OCI-M2 (cell line): ENCODE measurements around the gene REV1.
"Not testable (repeated sequence)": the region's sequence is repeated elsewhere in the genome, so short reads cannot be mapped to it uniquely, and the experiment has no call there.

Experiments used
- DNase-seq: peaks from one replicate; lab custom pipeline; 2025; ENCODE audit not compliant: unreplicated experiment; lab: John Stamatoyannopoulos, UW

REV1 gene

GRCh38 chr2:99487906-99488305 lies 1.9 kb downstream of the REV1 start:
- DNase-seq = no peak

GRCh38 chr2:99485824-99486223 lies 4.0 kb downstream of the REV1 start:
- no peak for DNase-seq

GRCh38 chr2:99485411-99485810 lies 4.4 kb downstream of the REV1 start:
- DNase-seq = no peak

GRCh38 chr2:99484205-99484604 lies 5.6 kb downstream of the REV1 start:
- DNase-seq = no peak

GRCh38 chr2:99481941-99482340 lies 7.9 kb downstream of the REV1 start:
- no peak for DNase-seq

GRCh38 chr2:99481527-99481926 lies 8.3 kb downstream of the REV1 start:
- DNase-seq = no peak

GRCh38 chr2:99480390-99480789 lies 9.4 kb downstream of the REV1 start:
- DNase-seq = no peak

- no peak for DNase-seq
These were observed 11.2 kb downstream of the REV1 start for GRCh38 chr2:99478632-99479031.

- DNase-seq = no peak
These were observed 12.8 kb downstream of the REV1 start for GRCh38 chr2:99477054-99477453.

GRCh38 chr2:99476629-99477028 lies 13.2 kb downstream of the REV1 start:
- no peak for DNase-seq

- not testable (repeated sequence) for DNase-seq
These were observed 14.7 kb downstream of the REV1 start for GRCh38 chr2:99475095-99475494.

- no peak for DNase-seq
These were observed 16.2 kb downstream of the REV1 start for GRCh38 chr2:99473518-99474083.

GRCh38 chr2:99472600-99472960 lies 17.2 kb downstream of the REV1 start:
- DNase-seq = no peak

GRCh38 chr2:99471654-99472599 lies 17.9 kb downstream of the REV1 start:
- DNase-seq = no peak

- DNase-seq = no peak
These were observed 18.9 kb downstream of the REV1 start for GRCh38 chr2:99470957-99471356.

GRCh38 chr2:99470459-99470858 lies 19.4 kb downstream of the REV1 start:
- DNase-seq = not testable (repeated sequence)

GRCh38 chr2:99469394-99469793 lies 20.4 kb downstream of the REV1 start:
- DNase-seq = no peak

- no peak for DNase-seq
These were observed 21.7 kb downstream of the REV1 start for GRCh38 chr2:99468155-99468554.

- DNase-seq = no peak
These were observed 22.4 kb downstream of the REV1 start for GRCh38 chr2:99467390-99467789.

GRCh38 chr2:99461828-99462483 lies 27.9 kb downstream of the REV1 start:
- DNase-seq = no peak

GRCh38 chr2:99458529-99458928 lies 31.3 kb downstream of the REV1 start:
- DNase-seq = no peak

- no peak for DNase-seq
These were observed 38.1 kb downstream of the REV1 start for GRCh38 chr2:99451686-99452085.
